GM19043 (cell line): Measurements from ENCODE around the gene ACP4.

Source experiments
- ATAC-seq: cut with Tn5 transposase; IDR thresholded peaks from one replicate; pipeline ENCODE4 v1.9.1; 2021; ENCODE audit warnings: low read depth; ENCODE audit not compliant: unreplicated experiment

Gene ACP4

GRCh38 chr19:50820086-50820485 lies 29.9 kb downstream of the ACP4 start:
- no peak for ATAC-seq

GRCh38 chr19:50820549-50821247 lies 30.5 kb downstream of the ACP4 start:
- no peak for ATAC-seq

GRCh38 chr19:50821248-50821612 lies 31.0 kb downstream of the ACP4 start:
- no peak for ATAC-seq

GRCh38 chr19:50821622-50822021 lies 31.4 kb downstream of the ACP4 start:
- ATAC-seq = no peak

GRCh38 chr19:50822661-50823208 lies 32.5 kb downstream of the ACP4 start:
- no peak for ATAC-seq

GRCh38 chr19:50823389-50824042 lies 33.3 kb downstream of the ACP4 start, which contains the start of gene KLK1:
TSS of gene KLK1 (minus strand) at chr19:50823787. CDS start at chr19:50823748, 39 bp downstream.
- ATAC-seq = no peak

GRCh38 chr19:50826492-50827240 lies 36.5 kb downstream of the ACP4 start:
- no peak for ATAC-seq

GRCh38 chr19:50827476-50827875 lies 37.3 kb downstream of the ACP4 start:
- no peak for ATAC-seq

- no peak for ATAC-seq
These were observed 39.6 kb downstream of the ACP4 start for GRCh38 chr19:50829801-50830200.

- no peak for ATAC-seq
These were observed 40.2 kb downstream of the ACP4 start for GRCh38 chr19:50830266-50831025.

GRCh38 chr19:50831026-50831396 lies 40.8 kb downstream of the ACP4 start:
- ATAC-seq = no peak

- ATAC-seq = no peak
These were observed 42.5 kb downstream of the ACP4 start for GRCh38 chr19:50832666-50833065.

- ATAC-seq = no peak
These were observed 43.0 kb downstream of the ACP4 start, which contains the start of gene KLK15 for GRCh38 chr19:50833117-50833801. TSS of gene KLK15 (minus strand) at chr19:50833574. CDS start at chr19:50831492, 2,082 bp downstream.

- no peak for ATAC-seq
These were observed 43.6 kb downstream of the ACP4 start for GRCh38 chr19:50833802-50834167.

GRCh38 chr19:50835103-50835784 lies 45.0 kb downstream of the ACP4 start:
- ATAC-seq = no peak

GRCh38 chr19:50835785-50836542 lies 45.7 kb downstream of the ACP4 start:
- no peak for ATAC-seq

- ATAC-seq = no peak
These were observed 46.5 kb downstream of the ACP4 start for GRCh38 chr19:50836543-50837195.

GRCh38 chr19:50837300-50837699 lies 47.1 kb downstream of the ACP4 start:
- ATAC-seq = no peak
